ENCODE data around the gene FGD4.

FGD4 gene

GRCh38 chr12:32605326-32606095 is 206.2 kb downstream of the FGD4 start:
- DNase-seq (ENCODE audit: low read depth in 3 of 3): no peak

- no peak for DNase-seq (ENCODE audit: low read depth in 3 of 3)
These were observed 207.1 kb downstream of the FGD4 start for GRCh38 chr12:32606443-32606842.

- no peak for DNase-seq (ENCODE audit: low read depth in 3 of 3)
These were observed 210.6 kb downstream of the FGD4 start for GRCh38 chr12:32609966-32610365.

GRCh38 chr12:32611986-32612385 is 212.6 kb downstream of the FGD4 start:
- no peak for DNase-seq (ENCODE audit: low read depth in 3 of 3)

GRCh38 chr12:32612658-32613614 is 213.6 kb downstream of the FGD4 start:
- no peak for DNase-seq (ENCODE audit: low read depth in 3 of 3)

- no peak for DNase-seq (ENCODE audit: low read depth in 3 of 3)
These were observed 216.1 kb downstream of the FGD4 start for GRCh38 chr12:32615441-32615840.

- DNase-seq (ENCODE audit: low read depth in 3 of 3): no peak
These were observed 218.2 kb downstream of the FGD4 start for GRCh38 chr12:32617534-32617933.

GRCh38 chr12:32618115-32618514 is 218.8 kb downstream of the FGD4 start:
- DNase-seq (ENCODE audit: low read depth in 3 of 3): no peak

- no peak for DNase-seq (ENCODE audit: low read depth in 3 of 3)
These were observed 228.6 kb downstream of the FGD4 start for GRCh38 chr12:32627976-32628375.

- no peak for DNase-seq (ENCODE audit: low read depth in 3 of 3)
These were observed 242.0 kb downstream of the FGD4 start for GRCh38 chr12:32641287-32641901.

GRCh38 chr12:32644431-32644830 is 245.1 kb downstream of the FGD4 start:
- no peak for DNase-seq (ENCODE audit: low read depth in 3 of 3)

GRCh38 chr12:32647275-32647674 is 247.9 kb downstream of the FGD4 start:
- DNase-seq (ENCODE audit: low read depth in 3 of 3): no peak

GRCh38 chr12:32650508-32650907 is 251.2 kb downstream of the FGD4 start:
- no peak for DNase-seq (ENCODE audit: low read depth in 3 of 3)

- DNase-seq (ENCODE audit: low read depth in 3 of 3): no peak
These were observed 252.0 kb downstream of the FGD4 start for GRCh38 chr12:32651151-32651955.

- no peak for DNase-seq (ENCODE audit: low read depth in 3 of 3)
These were observed 252.5 kb downstream of the FGD4 start for GRCh38 chr12:32651956-32652210.

GRCh38 chr12:32659908-32660440 is 260.6 kb downstream of the FGD4 start:
- no peak for DNase-seq (ENCODE audit: low read depth in 3 of 3)

- no peak for DNase-seq (ENCODE audit: low read depth in 3 of 3)
These were observed 262.3 kb downstream of the FGD4 start for GRCh38 chr12:32661706-32662105.

GRCh38 chr12:32662665-32663064 is 263.3 kb downstream of the FGD4 start:
- no peak for DNase-seq (ENCODE audit: low read depth in 3 of 3)

GRCh38 chr12:32666018-32666417 is 266.7 kb downstream of the FGD4 start:
- no peak for DNase-seq (ENCODE audit: low read depth in 3 of 3)

- DNase-seq (ENCODE audit: low read depth in 3 of 3): no peak
These were observed 270.2 kb downstream of the FGD4 start for GRCh38 chr12:32669584-32669983.

- DNase-seq (ENCODE audit: low read depth in 3 of 3): no peak
These were observed 272.8 kb downstream of the FGD4 start for GRCh38 chr12:32671930-32672780.
